Smooth muscle cell of bladder (primary cell): ENCODE data around the gene RBM17. TPM values are rescaled to one million over a fixed set of nuclear protein-coding genes. Genes with fewer than 3 reads are reported as not detected.

Experiments used
- total RNA-seq: library from RNA; depleted of rRNA; stranded (reverse); fragments of >200 nt; gene quantifications from 2 replicates; pipeline ENCODE4 v1.2.3, GENCODE V29; 2014

Gene RBM17, protein sequence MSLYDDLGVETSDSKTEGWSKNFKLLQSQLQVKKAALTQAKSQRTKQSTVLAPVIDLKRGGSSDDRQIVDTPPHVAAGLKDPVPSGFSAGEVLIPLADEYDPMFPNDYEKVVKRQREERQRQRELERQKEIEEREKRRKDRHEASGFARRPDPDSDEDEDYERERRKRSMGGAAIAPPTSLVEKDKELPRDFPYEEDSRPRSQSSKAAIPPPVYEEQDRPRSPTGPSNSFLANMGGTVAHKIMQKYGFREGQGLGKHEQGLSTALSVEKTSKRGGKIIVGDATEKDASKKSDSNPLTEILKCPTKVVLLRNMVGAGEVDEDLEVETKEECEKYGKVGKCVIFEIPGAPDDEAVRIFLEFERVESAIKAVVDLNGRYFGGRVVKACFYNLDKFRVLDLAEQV
- 38.4 and 45.6 TPM in 2 replicates for total RNA-seq

DNA sequence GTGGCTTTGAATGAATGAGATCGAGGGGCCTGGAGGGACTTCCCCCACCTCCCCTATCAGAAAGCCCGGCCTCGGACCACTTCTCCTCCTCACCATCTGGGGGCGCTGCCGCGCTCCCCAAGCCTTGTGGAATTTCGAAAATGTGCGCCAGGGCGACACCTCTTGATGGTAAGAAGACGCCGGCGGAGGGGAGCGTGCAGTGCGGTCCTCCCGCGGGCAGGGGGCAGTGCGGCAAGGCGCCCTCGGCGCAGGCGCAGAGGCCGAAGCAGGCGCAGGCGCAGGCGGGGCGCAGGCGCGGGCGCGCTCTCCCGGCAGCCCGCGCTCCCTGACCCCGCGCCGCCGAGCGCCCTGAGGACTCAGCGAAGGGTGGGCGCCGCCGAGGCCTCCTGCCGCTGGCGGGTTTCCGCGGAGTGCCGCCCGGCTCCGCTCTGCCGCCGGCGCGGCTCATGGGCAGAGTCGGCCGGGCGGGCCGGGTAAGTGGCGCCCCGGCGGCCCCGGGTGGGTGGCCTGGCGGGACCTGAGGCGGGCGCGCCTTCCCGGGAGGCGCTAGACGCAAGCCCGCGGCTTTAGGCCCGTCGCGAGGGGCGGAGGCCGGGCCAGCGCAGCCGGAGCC is at the start of gene RBM17:
RBM17 (plus strand) TSS at position 314 of the 613 bp plus-strand sequence. CDS start 8,032 bp downstream, outside the sequence.

DNA sequence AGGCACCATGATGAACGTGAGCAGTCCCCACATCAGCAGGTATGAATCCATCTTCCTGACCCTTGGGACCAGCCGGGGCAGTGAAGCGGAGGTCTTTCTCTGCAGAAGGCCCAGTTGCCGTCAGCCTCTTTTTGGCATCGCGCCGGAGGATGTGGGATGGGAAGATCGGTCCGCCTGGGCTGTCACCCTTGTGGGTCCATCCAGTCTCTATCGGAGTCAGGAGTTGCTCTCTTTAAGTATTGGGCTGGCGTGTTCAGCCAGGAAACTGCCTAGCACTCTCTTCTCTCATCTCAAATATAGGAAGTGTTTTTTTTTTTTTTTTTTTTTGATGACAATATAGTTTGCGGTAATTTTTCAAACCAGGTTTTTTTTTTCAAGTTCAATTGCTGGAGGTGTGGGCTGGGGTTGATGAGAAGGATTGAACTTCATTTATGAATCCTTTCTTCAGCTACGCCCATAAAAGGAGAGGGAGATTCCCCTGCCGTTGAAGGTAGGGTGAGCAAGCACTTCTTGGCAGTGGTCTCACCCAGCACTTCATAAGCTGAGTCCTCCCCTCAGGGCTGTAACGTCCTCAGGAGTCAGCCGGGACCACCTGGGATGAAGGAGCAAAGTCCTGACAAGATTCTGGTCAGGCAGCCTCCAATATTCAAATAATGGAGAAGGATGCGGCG is 26.6 kb upstream of the RBM17 start, which contains the start of gene IL2RA:
IL2RA (minus strand) TSS at position 267 of the 671 bp plus-strand sequence; CDS start at position 51, 216 bp downstream.

Other genes with a start within 250 kb of the RBM17 start
- gene ANKRD16, start 199.1 kb upstream of the RBM17 start, total RNA-seq: 8.7 and 10.8 TPM in 2 replicates
- gene FBH1, start 198.8 kb upstream of the RBM17 start, total RNA-seq: 132 and 150 TPM in 2 replicates
- gene IL15RA, start 111.5 kb upstream of the RBM17 start, total RNA-seq: 4.4 and 12.2 TPM in 2 replicates
- gene IL2RA, start 26.7 kb upstream of the RBM17 start, total RNA-seq: not detected in 2 replicates
- 13.8 and 42.4 TPM in 2 replicates for gene PFKFB3, start 113.9 kb downstream of the RBM17 start, total RNA-seq